8988T (cell line): Measurements from ENCODE around the gene FAM53C.
"Not testable (repeated sequence)": the region's sequence is repeated elsewhere in the genome, so short reads cannot be mapped to it uniquely, and the experiment has no call there.

ENCODE experiments used
- DNase-seq: peaks from one replicate; pipeline ENCODE4 v3.0.0; 2011

The FAM53C gene

GRCh38 chr5:138351517-138351916, 13.5 kb downstream of the FAM53C start:
- DNase-seq = no peak

- peak; percentile 79 for DNase-seq
These were observed 14.1 kb downstream of the FAM53C start, which contains the start of gene KDM3B for GRCh38 chr5:138352071-138352721. KDM3B (plus strand) TSS chr5:138352685; CDS start chr5:138352796, 111 bp downstream.

- peak; percentile 41 for DNase-seq
These were observed 14.9 kb downstream of the FAM53C start for GRCh38 chr5:138352722-138353559.

GRCh38 chr5:138353560-138354080, 15.6 kb downstream of the FAM53C start:
- no peak for DNase-seq

GRCh38 chr5:138354387-138354786, 16.3 kb downstream of the FAM53C start:
- no peak for DNase-seq

GRCh38 chr5:138354926-138355378, 16.9 kb downstream of the FAM53C start:
- peak; percentile 58 for DNase-seq

GRCh38 chr5:138359621-138360020, 21.6 kb downstream of the FAM53C start:
- no peak for DNase-seq

- no peak for DNase-seq
These were observed 22.9 kb downstream of the FAM53C start for GRCh38 chr5:138360941-138361452.

- DNase-seq = no peak
These were observed 26.5 kb downstream of the FAM53C start for GRCh38 chr5:138364576-138364975.

GRCh38 chr5:138366632-138367382, 28.7 kb downstream of the FAM53C start:
- no peak for DNase-seq

GRCh38 chr5:138369261-138369660, 31.2 kb downstream of the FAM53C start:
- DNase-seq = no peak

GRCh38 chr5:138369706-138370105, 31.6 kb downstream of the FAM53C start:
- no peak for DNase-seq

- no peak for DNase-seq
These were observed 32.5 kb downstream of the FAM53C start for GRCh38 chr5:138370537-138370936.

- DNase-seq = no peak
These were observed 33.4 kb downstream of the FAM53C start for GRCh38 chr5:138371454-138371853.

- DNase-seq = no peak
These were observed 34.2 kb downstream of the FAM53C start for GRCh38 chr5:138372225-138372624.

- no peak for DNase-seq
These were observed 34.6 kb downstream of the FAM53C start for GRCh38 chr5:138372653-138373052.

- no peak for DNase-seq
These were observed 44.3 kb downstream of the FAM53C start for GRCh38 chr5:138382347-138382746.

- DNase-seq = no peak
These were observed 47.6 kb downstream of the FAM53C start for GRCh38 chr5:138385660-138386059.

GRCh38 chr5:138386290-138386689, 48.2 kb downstream of the FAM53C start:
- DNase-seq = no peak

GRCh38 chr5:138389332-138389731, 51.3 kb downstream of the FAM53C start:
- no peak for DNase-seq

GRCh38 chr5:138389911-138390310, 51.8 kb downstream of the FAM53C start:
- not testable (repeated sequence) for DNase-seq

GRCh38 chr5:138391859-138392386, 53.9 kb downstream of the FAM53C start:
- no peak for DNase-seq
